Fibroblast of villous mesenchyme (primary cell): ENCODE data around the gene PPP2R2D. TPM values are rescaled to one million over a fixed set of nuclear protein-coding genes. Genes with fewer than 3 reads are reported as not detected.
A peak's percentile ranks its signal among the peaks of the same experiment; 100 is the strongest.
"Not testable (repeated sequence)": the region's sequence is repeated elsewhere in the genome, so short reads cannot be mapped to it uniquely, and the experiment has no call there.

Source experiments
- DNase-seq: peaks from one replicate; pipeline ENCODE4 v3.0.0-alpha.2; 2010; ENCODE audit warnings: low read depth
- H3K4me3 ChIP-seq: 2 replicates; pipeline ENCODE4 v1.5.1; 2011; ENCODE audit warnings: low read depth, mild to moderate bottlenecking, low read length
- total RNA-seq: library from RNA; depleted of rRNA; stranded (reverse); fragments of >200 nt; gene quantifications from 2 replicates; pipeline ENCODE4 v1.2.3, GENCODE V29; 2012
- TF ChIP-seq, protein P1 (sequence below): IDR thresholded peaks from 2 replicates; pipeline ENCODE4 v1.5.1; 2012; ENCODE audit warnings: low read depth, mild to moderate bottlenecking, low read length; ENCODE audit not compliant: insufficient read depth

Gene PPP2R2D
- total RNA-seq, 1 donor, result 30.7 TPM

DNA sequence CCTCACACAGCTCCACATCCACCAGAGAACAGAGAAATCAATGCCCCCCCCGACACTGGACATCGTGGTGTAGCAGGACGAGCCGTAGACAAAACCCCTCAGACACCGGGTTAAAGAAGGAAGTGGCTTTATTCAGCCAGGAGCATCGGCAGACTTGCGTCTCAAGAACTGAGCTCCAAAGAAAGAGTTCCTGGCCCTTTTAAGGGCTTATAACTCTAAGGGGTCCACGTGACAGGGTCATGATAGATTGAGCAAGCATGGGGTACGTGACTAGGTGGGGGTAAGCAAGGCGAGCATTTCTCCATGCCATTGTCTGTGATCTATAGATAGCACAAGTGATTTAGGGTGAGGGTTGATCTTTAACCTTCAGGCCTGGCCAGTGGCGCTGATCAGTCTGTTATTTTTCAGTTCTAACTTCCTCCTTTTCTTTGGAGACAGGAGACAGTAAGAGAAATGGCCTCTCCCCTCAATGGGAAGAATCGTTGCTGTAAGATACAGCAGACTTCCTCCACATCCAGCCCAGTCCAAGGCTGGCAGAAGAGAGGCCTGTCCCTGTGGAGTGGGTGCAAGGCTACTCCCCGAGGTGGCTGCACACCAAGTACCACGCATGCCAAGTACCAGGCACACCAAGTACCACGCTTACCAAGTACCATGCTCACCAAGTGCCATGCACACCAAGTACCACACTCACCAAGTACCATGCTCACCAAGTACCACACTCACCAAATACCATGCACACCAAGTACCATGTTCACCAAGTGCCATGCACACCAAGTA is 19.5 kb upstream of the PPP2R2D start:
- no peak overlapping the region for H3K4me3 ChIP-seq
- no peak for DNase-seq
- TF ChIP-seq, protein P1, sequence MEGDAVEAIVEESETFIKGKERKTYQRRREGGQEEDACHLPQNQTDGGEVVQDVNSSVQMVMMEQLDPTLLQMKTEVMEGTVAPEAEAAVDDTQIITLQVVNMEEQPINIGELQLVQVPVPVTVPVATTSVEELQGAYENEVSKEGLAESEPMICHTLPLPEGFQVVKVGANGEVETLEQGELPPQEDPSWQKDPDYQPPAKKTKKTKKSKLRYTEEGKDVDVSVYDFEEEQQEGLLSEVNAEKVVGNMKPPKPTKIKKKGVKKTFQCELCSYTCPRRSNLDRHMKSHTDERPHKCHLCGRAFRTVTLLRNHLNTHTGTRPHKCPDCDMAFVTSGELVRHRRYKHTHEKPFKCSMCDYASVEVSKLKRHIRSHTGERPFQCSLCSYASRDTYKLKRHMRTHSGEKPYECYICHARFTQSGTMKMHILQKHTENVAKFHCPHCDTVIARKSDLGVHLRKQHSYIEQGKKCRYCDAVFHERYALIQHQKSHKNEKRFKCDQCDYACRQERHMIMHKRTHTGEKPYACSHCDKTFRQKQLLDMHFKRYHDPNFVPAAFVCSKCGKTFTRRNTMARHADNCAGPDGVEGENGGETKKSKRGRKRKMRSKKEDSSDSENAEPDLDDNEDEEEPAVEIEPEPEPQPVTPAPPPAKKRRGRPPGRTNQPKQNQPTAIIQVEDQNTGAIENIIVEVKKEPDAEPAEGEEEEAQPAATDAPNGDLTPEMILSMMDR, result no peak

DNA sequence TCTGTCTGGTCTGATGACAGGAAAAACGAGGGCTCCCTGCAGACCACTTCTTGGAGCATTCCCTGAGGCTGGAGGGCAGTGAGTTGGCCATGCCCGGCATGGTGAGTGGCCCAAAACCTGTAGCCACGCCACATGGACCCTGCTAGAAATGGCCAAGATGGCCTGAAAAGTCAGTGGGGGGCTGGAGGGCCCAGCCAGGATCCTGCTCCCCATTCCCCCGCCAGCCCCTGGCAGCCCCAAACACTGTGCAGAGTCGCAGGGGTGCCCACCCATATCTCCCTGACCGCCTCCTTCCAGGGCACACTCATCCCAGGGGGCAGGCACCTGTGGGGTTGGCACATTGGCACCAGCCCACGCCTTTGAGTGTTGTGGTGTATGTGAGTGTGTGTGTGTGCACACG is 18.7 kb upstream of the PPP2R2D start:
- H3K4me3 ChIP-seq, result no peak overlapping the region
- TF ChIP-seq, protein P1, result no peak
- DNase-seq, result no peak

DNA sequence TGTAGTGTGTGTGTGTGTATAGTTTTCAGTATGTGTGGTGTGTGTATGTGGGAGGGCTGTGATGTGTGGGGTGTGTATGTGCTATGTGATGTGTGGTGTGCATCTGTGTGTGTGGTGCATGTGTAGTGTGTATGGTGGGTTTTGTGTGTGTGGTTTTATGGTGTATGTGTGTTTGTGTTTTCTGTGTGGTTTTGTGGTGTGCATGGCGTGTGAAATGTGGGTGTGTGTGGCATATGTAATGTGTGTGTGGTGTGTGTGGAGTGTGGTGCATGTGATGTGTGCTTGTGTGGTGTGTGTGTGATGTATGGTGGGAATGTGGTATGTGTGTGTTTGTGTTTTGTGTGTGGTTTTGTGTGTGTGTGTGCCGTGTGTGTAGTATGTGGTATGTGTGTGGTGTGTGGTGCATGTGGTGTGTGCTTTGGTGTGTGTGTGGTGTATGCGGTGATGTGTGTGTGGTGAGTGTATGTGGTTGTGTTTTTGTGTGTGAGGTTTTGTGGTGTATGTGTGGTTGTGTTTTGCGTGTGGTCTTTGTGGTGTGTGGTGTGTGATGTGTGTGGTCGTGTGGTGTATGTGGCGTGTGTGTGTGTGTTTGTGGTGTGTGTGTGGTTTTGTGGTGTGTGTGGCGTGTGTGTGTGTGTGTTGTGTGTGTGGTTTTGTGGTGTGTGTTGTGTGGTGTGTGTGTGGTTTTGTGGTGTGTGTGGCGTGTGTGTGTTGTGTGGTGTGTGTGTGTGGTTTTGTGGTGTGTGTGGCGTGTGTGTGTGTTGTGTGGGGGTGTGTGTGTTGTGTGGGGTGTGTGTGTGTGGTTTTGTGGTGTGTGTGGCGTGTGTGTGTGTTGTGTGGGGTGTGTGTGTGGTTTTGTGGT is 18.0 kb upstream of the PPP2R2D start:
- TF ChIP-seq, protein P1, result no peak
- no peak for DNase-seq
- no peak overlapping the region for H3K4me3 ChIP-seq

DNA sequence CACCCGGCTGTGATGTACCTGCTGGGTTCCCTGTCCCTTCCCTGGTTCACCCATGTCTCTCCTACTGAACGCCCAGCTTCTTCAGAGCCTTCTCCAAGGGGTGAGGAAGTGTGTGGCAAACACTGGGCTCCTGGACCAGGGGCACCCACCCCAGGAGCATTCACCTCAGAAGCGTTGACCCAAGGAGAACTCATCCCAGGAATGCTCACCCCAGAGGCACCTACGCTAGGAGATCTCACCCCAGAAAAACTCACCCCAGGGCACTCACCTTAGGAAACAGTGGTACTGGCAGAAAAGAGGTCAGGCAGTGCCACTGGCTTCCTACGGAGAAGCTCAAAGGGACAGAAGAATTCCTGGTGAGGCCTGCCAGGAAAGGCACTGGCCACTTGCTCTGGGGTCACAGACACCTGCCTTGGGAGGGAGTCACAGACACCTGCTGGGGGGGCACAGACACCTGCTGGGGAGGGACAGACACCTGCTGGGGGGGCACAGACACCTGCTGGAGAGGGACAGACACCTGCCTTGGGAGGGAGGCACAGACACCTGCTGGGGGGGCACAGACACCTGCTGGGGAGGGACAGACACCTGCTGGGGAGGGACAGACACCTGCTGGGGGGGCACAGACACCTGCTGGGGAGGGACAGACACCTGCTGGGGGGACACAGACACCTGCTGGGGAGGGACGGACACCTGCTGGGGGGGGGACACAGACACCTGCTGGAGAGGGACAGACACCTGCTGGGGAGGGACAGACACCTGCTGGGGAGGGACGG is 17.0 kb upstream of the PPP2R2D start:
- not testable (repeated sequence) for DNase-seq, H3K4me3 ChIP-seq

DNA sequence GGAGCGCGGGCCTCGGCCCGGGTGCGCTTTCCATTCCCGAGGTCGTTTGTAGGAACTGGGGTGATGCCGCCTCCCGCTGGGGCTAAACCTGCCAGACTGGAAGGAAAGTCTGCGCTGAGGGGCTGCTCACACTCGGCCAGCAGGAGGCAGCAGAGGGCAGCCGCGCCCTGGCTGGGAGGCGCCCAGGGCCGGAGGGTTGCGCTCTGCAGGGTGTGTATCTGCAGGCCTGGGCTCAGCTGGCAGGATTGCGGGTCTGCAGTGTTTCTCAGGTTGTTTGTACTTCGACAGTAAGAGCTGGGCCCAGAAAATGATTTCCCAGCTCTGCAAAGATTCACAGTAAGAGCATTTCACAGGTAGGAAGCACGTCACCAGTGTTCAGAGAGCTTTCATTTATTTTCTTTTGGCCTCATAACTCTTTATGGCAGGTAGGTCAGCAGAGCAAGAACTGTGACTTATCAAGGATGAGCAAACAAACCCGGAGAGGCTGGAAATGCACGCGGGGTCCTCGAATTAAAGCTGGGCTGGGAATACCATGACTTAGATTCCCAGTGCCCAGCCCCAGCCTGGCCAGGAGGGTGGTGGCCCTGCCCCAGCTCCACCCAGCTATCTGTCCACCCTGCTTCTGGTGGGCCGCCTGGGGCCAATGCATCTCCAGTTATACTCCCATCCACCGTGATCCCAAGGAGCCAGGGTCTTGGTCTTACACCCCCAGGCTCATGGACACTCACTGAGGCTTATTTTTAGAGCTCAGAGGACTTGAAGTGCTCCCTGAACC is 15.2 kb upstream of the PPP2R2D start:
- H3K4me3 ChIP-seq, result no peak overlapping the region
- TF ChIP-seq, protein P1, result peak; percentile 98
- peak; percentile 61 for DNase-seq

DNA sequence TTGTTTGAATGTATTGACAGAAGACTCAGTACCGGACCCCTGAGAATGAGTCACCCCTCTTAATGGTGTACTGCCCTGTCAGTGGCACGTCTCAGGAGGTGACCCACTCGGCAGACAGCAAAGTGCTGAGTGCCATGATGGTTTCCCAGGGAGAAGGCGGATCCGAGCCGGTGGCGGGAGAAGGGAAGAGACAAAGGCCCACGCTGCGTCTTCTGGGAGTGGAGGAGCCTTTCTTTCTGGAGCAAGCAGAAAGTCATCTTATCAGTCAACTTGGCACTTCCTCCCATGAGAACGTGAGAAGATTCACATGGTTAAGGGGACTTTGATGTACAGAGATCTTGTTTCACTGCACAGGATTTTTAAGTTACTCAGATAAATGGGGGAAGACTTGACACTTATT is 14.6 kb upstream of the PPP2R2D start:
- TF ChIP-seq, protein P1, result no peak
- DNase-seq, result no peak
- H3K4me3 ChIP-seq, result no peak overlapping the region
